NCI-H1436 (cell line): ENCODE results near the gene TRPM8.

ENCODE experiments used
- DNase-seq: peaks from one replicate; lab custom pipeline; 2025; lab: John Stamatoyannopoulos, UW

The TRPM8 gene

GRCh38 chr2:234002281-234002680 lies 85.1 kb downstream of the TRPM8 start:
- DNase-seq = no peak

GRCh38 chr2:234003972-234004617 lies 86.9 kb downstream of the TRPM8 start:
- DNase-seq = peak; percentile 22

GRCh38 chr2:234005126-234005525 lies 88.0 kb downstream of the TRPM8 start:
- no peak for DNase-seq

GRCh38 chr2:234006501-234006900 lies 89.3 kb downstream of the TRPM8 start:
- DNase-seq = no peak

GRCh38 chr2:234014427-234014826 lies 97.3 kb downstream of the TRPM8 start:
- no peak for DNase-seq

DNA sequence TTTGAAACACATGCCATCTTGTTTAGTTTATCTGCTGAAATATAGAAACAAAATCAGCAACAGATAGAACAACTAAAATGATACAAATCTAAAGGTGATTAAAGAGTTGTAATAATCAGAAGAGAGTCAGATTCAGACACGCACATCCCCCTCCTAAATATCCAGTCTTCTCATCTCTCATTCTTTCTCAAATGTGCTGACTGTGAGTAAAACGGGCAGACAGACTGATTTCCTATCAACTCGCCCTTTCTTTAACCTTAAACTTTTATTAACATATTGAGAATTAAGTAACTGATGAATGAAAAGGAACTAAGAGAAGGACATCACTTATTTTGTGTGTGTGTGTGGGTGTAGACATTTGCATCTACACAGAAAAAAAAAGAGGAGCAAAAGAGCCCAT lies 98.7 kb downstream of the TRPM8 start:
- DNase-seq = no peak

DNA sequence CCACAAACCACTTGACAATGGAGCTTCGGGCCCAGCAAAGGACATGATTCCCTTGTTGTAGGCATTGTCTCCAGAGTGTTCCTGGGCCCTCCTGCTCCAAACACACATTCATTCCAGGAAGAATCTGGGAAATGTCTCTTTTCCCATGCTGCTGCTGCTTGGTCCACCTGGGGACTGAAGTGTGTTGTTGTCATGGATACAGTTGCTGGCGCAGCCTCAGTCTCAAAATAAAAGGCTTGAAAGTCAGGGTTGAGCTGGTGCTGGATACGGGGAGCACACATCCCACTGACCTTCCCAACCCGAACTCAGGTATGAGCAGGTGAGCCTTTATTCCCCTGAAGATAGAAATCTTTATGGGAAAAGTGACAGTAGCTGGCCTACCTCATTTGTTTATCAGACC lies 102.7 kb downstream of the TRPM8 start:
- no peak for DNase-seq

DNA sequence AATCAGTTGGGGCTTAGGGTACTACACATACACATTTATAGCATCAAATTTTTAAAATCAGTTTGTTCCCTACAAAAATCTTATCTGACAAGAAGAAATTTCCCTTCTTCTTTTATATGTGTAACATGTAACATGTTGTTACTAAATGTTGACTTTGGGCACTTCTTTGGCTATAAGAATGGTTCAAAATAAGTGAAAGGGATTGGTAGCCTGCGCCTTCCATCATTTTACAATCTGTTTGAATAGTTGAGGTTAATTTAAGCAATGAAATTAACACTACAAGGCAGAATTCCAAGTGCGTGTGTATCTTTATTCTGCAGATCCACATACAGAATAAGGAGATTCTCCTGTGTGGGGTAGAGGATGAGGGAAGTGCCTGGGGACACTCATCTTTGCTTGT lies 103.2 kb downstream of the TRPM8 start:
- DNase-seq = no peak

- no peak for DNase-seq
Observed at GRCh38 chr2:234022424-234022823, 105.3 kb downstream of the TRPM8 start.

DNA sequence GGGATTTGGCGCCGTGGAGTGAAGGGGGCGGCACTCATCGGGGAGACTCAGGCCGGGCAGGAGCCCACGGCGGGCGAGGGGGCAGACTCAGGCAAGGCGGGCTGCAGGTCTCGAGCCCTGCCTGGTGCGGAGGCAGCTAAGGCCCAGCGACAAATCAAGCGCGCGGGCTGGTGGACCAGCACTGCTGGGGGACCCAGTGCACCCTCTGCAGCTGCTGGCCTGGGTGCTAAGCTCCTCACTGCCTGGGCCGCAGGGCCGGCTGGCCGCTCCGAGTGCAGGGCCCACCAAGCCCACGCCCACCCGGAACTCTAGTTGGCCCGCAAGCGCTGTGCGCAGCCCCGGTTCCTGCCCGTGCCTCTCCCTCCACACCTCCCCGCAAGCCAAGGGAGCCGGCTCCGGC lies 107.1 kb downstream of the TRPM8 start:
- DNase-seq = no peak

DNA sequence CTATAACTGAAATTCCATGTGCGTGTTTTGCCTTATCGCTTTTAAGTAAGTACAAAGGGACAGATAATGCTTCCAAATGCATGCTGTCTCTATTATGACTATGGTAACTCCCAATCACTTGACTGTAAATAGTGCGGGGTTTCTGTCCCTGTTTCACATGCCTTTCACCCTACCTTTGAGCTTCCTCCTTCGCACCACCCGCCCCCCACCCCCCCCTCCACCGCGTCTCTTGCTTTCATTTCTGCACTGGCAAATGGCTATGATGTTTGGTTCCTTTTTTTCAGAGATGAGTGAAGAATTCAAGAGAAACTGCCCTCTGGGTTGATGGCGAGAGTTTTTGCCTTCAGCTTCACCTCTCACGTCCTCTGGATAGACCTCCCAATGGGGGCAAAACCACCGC lies 108.3 kb downstream of the TRPM8 start:
- DNase-seq = no peak

DNA sequence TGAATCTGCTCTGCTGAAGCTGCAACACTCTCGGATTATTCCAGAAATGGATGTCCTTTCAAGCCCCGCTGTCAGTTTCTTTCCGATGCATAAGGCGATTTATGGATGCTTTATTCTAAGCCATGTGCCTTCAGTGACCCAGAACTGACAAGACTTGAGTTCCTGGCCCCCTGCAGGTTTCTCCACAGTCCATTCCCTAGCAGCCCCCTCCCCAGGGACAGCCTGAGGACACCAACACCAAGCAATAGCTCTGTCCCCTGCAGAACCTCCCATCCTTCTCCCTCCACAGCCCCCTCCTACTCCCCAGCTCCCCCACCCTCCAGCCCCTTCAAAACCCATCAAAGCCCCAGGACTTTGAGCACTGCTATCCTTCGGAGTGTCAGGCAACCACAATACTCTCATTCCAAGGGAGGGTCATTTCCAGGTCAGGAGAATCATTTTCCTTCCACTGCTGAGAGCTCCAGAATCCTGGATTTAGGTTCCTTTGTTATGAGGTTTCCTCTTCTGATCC lies 108.8 kb downstream of the TRPM8 start:
- no peak for DNase-seq

GRCh38 chr2:234026693-234027254 lies 109.6 kb downstream of the TRPM8 start:
- no peak for DNase-seq

GRCh38 chr2:234027641-234028040 lies 110.5 kb downstream of the TRPM8 start:
- DNase-seq = no peak

DNA sequence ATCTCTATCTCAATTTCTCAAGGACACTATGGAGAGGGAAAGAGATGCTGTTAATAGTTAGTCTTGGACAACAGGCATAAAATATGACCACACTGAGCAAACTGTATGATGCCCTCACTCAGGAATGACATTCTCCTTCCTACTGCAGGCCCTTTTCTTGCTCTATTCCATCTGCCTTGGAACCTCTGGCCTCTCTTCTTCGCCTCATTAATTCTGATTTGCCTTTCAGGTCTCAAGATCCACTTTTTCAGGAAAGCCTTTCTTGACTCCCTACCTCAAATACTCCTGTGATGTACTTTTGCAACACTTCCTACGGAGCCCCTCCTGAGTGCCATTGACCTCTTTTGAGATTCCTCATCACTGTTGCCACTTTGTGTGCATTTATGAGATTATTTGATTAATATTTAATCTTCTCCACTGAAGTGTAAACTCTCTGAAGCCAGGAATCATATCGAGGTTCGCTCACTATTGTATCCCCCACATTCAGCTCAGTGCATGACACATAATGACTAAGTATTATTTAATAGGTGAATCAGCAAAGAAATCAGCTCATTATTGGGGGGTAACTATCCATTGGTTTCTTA lies 112.1 kb downstream of the TRPM8 start:
- no peak for DNase-seq

DNA sequence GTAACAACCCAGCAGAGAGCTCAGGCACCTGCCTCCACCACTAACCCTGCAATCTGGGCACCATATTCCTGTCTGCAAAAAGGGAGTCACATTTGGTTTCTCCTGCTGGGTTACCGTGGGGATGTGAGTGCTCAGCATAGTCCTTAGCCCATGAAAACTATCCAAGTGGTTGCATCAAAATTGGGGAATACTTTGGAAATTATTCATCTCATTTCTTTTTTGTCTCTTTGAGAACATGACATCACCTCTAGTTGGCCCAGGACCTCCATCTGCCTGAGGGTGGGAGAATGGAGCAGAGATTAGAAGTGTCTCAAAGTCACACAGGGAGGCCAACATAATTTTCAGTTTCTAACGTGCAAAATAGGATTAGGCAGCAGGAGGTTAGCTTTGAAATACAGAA lies 114.0 kb downstream of the TRPM8 start:
- no peak for DNase-seq

GRCh38 chr2:234032279-234032856 lies 115.2 kb downstream of the TRPM8 start:
- DNase-seq = no peak

- no peak for DNase-seq
Observed at GRCh38 chr2:234033174-234033573, 116.0 kb downstream of the TRPM8 start.

DNA sequence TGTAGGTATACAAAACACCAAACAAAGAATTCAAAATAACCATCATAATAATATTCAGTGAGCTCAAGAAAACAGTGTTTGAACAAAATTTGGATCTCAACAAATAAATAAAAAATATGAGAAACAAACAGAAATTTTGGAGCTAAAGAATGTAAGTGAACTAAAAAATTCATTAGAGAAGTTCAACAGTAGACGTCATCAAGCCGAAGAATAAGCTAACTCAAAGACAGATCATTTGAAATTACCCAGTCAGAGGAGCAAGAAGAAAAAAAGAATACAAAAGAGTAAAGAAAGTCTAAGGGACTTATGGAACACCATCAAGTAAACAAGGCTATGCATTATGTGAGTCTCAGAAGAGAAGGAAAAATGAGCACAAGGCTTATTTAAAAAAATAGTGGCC lies 116.7 kb downstream of the TRPM8 start:
- no peak for DNase-seq

DNA sequence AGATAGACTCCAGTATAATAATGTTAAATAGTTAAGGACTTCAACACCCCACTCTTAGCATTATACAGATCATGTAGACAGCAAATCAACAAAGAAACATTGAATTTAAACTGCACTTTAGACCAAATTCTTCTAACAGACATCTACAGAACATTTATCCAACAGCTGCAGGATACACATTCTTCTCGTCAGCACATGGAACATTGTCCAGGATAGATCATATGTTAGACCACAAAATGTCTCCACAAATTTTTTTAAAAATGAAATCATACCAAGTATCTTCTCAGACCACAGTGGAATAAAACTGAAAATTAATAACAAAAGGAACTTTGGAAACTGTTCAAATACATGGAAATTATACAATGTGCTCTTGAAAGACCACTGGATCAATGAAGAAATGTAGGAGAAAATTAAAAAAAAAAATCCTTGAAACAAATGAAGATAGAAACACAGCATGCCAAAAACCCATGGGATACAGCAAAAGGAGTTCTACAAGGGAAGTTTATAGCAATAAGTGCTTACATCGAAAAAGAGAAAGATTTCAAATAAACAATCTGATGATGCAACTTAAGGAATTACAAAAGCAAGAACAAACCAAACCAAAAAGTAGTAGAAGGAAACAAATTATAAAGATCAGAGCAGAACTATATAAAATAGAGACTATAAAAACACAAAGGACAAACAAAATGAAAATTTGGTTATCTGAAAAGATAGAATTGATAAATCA lies 121.1 kb downstream of the TRPM8 start:
- DNase-seq = no peak

GRCh38 chr2:234044157-234044556 lies 127.0 kb downstream of the TRPM8 start:
- no peak for DNase-seq

DNA sequence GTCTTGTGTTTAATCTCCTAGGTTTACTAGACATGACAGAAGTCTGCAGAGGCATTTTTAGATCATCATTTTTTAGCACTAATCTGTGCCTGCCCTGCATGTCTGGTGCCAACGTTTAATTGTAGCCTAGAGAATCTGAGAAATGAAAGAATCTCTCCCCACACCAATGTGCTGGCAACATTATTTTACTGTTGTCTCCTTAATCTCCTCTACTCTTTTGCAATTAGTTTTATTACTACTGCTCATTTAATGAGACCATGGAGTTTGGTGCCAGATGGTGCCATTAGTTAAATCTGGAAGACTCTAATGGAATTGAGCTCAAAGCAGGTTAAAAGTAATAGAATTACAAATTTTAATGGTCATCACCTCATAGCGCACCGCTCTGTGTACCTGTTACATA lies 129.3 kb downstream of the TRPM8 start:
- no peak for DNase-seq

- DNase-seq = no peak
Observed at GRCh38 chr2:234047361-234047760, 130.2 kb downstream of the TRPM8 start.
